Activated T-cell treated with anti-CD3 and anti-CD28 coated beads for 48 hours (primary cell): ENCODE data around the gene ZNF425.
"Not testable (repeated sequence)": the region's sequence is repeated elsewhere in the genome, so short reads cannot be mapped to it uniquely, and the experiment has no call there.

Source experiments
- DNase-seq: peaks from one replicate; pipeline ENCODE4 v3.0.0-alpha.2; 2020; ENCODE audit warnings: low read depth

Gene ZNF425, protein sequence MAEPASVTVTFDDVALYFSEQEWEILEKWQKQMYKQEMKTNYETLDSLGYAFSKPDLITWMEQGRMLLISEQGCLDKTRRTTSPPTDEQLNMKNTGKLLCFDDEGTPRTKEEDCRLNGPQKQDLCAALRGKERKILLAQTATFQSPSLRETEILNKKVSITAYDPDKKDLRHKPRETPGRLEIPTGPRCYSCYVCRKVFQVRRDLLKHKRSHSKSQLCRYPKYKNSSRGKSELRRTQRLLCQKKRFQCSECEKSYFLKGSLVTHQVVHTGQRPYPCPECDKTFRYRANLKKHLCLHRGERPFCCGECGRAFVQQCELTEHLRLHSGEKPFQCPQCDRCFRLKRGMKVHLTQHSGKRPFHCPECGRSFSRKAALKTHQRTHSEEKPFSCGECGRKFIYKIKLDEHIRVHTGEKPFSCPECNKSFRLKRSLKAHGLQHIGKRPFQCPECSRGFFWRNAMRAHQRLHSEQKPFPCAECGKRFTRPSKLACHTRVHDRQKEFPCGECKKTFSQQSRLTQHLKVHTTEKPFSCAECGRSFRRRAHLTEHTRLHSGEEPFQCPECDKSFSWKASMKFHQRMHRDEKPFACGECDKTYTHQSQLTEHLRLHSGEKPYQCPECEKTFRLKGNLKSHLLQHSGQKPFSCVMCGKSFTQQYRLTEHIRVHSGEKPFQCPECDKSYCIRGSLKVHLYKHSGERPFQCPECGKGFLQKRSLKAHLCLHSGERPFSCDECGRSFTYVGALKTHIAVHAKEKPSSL

DNA sequence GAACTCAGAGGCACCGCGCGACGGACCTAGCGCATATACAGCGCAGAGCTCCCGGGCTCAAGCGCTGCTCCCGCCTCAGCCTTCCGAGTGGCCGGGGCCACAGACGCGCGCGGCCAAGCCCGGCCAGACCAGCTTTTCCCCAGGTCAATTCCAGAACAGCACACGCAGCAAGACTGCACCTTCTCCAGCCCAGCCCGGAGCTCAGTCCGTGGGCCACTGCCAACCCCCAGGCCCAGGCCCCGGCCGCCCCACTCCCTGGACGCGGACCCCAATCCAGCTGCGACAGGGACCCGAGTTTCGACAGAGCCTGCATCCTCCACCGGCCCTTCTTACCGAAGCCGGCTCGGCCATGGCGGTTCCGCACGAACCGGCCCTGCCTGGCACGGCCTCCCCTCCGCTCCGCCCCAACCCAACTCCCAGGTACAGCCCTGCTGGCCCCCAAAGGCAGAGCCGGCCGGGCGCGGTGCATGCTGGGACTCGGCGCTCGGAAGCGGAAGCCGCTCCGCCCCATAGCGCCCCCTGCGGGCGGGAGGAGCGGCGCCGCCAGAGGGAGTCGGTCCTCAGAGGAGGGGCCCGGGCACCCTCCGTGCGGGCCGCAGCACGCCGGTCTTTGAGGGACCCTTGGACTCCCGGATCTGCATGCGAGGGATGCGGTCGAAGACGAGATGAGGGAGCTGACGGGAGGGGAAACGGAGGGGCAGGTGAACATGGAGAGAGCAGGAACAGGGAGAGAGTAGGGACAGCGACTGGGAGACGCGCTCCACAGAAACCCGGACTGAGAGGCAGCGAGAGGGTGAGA lies at the start of gene ZNF425:
ZNF425 (minus strand) TSS at position 462 of the 799 bp plus-strand sequence; CDS start at position 351, 111 bp downstream.
- peak; percentile 97 for DNase-seq

DNA sequence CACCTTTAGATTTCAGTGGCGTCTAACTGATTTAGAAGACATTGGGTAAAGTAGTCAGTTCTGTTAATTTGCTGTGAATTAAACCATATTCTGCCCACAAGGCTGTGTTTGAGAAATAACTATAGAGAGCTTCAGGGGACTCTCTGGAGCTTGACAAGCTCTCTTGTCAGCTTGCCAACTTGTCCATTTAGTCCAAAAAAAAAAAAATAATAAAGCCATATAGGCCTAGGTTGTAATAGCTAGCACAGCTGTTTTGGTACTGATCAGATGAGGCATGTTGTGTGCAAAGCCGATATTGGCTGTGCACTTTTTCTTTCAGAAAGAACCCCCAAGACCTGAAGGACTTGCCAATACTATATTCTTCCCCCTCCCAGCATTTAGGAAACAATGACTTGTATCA lies 49.0 kb upstream of the ZNF425 start:
- no peak for DNase-seq

DNA sequence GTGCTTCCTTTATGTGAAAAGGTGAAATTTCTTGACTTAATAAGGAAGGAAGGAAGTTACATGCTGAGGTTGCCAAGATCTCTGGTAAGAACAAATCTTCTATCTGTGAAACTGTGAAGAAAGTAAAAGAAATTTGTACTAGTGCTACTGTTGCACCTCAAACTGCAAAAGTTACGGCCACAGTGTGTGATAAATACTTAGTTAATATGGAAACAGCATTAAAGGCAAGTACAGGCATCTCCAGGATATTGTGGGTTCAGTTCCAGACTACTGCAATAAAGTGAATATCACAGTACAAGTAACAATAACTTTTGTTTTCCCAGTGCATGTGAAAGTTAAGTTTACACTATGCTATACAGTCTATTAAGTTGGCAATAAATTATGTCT lies 46.4 kb upstream of the ZNF425 start:
- DNase-seq = no peak

DNA sequence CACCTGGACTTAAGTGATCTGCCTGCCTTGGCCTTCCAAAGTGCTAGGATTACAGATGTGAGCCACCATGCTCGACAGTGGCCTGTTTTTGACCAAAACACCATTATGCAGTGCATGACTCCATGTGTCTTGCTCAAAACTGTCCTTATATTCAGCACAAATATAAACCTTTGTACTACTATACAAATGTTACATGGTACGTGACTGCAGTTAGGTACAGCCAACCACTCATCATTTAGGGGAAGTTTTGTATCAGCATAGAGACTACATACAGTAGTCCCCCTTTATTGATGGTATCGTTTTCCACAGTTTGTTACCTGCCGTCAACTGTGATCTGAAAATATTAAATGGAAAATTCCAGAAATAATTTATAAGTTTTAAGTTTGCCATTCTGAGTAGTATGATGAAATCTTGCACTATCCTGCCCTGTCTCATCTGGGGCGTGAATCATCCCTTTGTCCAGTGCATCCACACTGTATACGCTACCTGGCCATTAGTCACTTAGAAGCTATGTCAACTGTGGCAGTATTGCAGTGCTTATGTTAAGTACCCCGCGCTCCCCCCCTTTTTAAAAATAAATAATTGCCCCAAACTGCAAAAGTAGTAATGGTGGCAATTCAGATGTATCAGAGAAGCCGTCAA lies 45.9 kb upstream of the ZNF425 start:
- no peak for DNase-seq

DNA sequence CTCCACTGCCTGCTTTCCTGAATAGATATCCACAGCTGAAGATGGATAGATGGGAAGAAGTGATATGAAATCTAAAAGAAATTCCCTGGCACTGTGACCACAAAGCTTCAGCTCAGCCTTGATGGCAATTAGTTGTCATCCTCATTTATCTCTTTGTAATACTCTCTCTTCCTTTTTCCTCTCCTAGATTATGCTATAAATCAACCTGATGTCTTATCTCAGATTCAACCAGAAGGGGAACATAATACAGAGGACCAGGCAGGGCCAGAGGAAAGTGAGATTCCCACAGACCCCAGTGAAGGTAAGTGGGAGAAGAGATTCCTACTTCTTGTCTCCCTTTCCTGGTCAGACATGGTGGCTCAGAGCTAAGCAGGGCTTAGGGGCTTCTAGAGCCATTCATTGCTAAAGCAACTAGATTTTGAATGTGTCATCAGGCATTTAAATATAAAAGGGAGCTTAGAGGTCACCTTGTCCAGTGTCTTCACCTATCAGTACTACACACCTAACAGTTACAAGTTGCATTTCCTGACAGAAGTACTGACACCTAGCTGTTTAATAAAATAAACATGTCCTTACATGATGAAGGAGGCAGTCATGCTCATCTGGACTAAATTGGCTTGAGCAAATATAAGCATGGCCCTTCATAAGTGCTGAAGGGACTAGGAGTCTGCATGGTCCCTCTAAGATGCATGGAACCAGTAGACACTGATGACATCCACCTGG lies 40.7 kb upstream of the ZNF425 start:
- no peak for DNase-seq

DNA sequence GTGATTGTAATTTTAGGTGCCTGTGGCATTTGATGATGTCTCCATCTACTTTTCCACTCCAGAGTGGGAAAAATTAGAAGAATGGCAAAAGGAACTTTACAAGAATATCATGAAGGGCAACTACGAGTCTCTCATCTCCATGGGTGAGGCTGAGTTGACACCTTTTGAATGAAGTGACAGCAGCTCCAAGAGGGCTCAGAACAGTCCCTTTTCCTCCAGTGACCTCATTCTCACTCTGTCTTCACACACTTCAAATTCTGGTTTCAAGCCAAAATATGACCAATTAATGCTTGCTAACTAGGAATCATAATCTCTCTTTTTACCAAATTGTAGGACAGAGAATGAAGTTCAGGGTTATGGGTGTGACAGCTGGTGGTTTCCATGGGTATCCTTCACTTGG lies 40.0 kb upstream of the ZNF425 start:
- no peak for DNase-seq

DNA sequence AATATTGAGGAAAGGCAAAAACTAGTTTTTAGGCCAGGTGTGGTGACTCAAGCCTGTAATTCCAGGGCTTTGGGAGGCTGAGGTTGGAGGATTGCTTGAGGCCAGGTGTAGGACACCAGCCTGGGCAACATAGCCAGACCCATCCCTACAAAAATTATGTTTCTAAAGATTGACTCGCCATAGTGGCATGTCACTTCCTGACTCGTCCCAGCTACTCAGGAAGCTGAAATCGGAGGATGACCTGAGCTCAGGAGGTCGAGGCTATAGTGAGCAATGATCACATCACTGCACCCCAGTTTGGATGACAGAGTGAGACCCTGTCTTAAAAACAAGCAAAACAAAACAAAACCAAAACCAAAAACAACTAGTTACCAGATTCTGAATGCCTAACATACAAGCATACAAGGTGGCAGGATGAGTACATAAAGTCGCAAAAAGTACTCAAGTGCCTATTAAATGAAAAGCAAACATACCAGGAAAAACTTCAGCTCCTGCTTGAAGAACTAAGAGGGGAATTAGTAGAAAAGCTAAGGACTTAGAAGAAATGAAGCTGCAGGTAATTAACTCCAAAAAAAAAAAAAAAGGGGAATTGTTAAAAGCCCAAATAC lies 35.2 kb upstream of the ZNF425 start:
- no peak for DNase-seq

DNA sequence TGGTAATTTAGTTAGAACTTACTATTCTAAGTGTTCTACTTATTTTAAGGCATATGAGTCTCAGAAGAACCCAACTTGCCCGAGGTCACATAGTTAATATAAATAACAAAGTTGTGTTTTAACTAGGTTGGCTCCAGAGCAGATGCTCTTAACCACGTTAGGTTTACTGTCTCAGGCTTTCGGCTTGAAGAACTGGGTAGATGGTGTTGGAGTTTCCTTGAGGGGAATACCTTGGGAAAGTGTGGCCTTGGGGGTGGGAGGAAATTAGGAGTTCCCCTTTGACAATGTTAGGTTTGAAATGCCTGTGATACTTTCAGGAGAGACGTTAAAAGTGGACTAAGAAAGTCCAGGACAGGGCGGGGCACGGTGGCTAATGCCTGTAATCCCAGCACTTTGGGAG lies 30.8 kb upstream of the ZNF425 start:
- DNase-seq = no peak

DNA sequence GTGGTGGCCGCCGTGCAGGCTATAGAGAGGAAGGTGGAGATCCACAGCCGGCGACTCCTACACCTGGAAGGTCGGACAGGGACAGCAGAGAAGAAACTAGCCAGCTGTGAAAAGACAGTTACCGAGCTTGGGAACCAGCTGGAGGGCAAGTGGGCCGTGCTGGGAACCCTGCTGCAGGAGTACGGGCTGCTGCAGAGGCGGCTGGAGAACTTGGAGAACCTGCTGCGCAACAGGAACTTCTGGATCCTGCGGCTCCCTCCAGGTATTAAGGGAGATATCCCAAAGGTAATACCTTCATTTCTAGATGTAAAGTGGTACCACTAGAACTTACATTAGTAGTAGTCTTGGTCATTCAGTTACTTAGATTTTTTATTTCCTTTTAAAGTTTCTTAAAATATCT lies 27.9 kb upstream of the ZNF425 start:
- no peak for DNase-seq

DNA sequence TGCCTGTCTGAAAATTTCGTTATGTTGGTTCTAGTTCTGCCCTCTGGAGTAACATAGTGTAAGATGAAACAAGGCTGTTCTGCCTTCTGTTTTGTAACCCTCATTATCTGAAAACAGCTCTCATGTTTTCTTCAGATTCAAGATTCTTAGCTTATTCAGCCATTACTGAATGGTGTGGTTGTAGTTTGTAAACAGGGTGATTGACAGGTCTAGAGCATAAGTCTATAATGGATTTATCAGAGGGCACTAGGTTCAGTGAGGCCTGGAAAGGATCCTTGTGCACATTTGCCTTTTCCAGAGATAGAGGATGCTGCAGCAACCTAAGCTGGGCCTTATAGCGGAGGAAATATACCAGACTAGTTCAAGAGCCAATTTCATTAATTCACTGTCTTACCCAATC lies 27.2 kb upstream of the ZNF425 start:
- no peak for DNase-seq

DNA sequence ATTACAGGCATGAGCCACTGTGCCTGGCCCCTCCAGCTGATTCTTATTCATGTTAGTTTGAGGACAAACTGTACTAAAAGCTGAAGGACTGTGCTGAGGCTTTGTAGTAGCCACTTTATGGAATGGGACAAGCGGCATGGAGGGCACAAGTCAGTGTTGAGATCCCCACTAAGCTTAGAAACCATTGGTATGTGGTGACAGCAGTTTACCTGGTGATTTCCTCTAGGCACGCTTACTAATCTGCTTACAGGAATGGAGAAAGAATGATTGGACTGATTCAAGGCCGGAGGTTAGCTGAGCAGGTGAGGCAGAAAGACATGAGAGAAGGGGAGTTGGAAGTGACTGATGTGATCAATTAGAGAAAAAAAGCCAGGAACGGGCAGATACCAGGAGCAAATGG lies 24.9 kb upstream of the ZNF425 start:
- no peak for DNase-seq

DNA sequence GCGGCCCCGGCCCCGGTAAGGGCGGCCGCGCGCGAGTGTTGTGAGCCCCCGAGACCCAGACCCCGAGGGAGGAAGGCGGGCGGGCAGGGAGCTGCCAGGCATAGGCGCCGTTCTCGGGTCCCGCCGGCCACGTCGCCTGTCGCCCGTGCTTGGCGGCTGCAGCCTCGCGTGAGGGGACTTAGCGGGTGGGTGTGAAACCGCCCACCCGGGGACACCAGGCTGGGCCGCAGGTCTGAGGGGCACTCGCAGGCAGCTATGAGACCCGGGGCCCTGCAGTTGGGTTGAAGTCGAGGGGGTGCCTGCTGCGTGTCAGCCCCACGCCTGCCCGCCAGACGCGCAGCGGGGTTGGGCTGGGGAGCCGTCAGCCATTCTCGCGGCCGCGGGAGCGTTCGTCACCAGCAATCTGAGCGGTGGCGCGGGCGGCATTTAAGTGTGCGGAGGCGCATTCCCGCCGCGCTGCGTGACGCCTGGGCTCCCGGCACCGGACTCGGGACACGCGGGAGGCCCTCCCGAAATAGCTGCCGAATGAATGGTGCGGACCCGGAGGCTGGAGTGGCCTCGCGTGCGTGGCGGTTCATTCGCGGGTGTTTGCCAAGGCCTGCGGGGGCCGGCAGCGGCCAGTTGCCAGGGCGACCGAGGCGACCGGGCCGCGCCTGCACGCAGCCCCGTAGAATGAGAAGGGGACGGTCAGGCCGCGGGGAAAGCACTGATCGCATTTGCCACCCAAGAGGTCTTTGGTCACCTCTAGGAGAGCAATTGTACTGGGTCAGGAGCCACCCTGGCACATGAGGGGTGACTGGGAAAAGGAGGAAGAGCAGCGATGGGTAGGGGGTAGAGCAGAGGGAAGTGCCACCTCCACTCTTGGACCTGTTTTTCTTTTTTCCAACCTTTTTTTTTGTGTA lies 21.9 kb upstream of the ZNF425 start:
- DNase-seq = peak; percentile 53

DNA sequence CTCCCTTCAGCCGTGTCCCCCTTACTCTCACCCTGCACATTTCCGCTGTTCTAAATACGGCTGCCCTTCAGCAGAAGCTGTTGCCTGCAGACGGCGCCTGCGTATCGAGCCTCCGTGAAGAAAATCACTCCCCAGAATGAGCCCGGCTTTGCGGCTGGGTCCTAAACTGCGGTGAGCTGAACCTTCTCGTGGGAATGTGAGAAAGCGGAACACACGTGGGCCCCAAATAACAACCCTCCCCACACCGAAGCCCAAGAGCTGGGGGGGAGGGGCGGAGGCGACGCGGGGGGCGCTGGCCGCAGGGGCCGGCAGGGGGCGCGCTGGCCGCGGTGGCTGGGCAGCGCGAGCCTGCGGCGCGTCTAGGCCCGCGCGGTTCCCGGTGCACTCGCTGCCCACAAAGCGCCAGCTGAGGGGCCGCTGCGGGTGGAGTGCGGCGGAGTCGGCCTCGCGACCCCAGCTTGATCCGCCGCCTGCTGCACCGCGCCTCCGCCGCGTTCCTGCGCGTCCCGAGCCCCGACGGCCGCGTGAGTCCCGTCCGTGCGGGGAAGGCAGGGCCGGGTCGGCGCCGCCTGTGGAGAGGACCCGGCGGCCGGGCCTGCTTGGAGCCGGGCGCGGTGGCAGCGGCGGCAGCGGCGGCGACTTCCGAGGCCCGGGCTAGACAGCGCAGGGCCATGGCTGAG lies 21.1 kb upstream of the ZNF425 start, which contains the start of gene ZNF398:
ZNF398 (plus strand) TSS at position 382 of the 680 bp plus-strand sequence; CDS start at position 672, 290 bp downstream.
- DNase-seq = peak; percentile 80

DNA sequence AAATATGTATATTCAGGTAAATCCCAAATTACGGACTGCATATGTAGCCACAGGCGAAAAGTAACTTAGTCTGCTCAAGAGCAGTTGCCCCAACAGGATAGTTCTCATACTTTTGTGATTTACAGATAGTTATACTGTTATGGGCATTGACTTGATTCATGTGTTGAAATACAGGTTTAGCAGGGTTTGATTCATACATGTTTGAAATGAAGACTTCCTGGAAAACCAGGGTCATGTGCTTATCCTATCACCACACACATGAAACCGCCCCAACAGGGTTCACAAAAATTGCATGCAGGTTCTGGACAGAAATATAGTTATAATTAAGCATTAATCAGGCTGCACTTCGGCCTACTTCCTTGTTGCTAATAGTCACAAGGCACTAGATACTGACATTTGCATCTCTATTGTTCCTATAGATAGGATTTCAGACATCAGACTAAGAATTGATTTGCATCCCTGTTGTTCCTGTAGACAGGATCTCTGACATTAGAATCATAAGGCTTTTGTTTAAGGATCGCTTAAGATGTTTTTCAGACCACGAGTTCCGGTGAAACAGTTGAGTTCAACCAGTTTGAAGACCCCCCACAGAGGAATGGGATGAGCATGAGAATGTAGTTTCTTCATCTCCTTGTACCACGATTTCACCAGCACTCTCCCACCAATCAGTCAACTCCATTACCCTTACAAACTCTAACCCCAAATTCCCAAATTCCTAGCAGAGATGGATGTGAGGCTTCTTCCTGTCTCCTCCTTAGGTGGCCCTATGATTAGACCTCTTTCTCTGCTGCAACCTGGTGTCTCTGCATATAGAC lies 19.1 kb upstream of the ZNF425 start:
- no peak for DNase-seq

DNA sequence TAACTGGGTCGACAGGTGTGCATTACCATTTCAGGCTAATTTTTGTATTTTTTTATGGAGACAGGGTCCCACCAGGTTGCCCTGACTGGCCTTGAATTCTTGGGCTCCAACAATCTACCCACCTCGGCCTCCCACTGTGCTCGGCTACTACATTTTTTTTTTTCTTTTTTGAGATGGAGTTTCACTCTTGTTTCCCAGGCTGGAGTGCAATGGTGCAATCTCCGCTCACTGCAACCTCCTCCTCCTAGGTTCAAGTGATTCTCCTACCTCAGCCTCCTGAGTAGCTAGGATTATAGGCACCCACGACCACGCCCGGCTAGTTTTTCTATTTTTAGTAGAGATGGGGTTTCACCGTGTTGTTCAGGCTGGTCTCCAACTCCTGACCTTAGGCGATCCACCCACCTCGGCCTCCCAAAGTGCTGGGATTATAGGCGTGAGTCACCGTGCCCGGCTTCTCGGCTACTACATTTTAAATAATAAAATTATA lies 18.4 kb upstream of the ZNF425 start:
- DNase-seq = not testable (repeated sequence)

DNA sequence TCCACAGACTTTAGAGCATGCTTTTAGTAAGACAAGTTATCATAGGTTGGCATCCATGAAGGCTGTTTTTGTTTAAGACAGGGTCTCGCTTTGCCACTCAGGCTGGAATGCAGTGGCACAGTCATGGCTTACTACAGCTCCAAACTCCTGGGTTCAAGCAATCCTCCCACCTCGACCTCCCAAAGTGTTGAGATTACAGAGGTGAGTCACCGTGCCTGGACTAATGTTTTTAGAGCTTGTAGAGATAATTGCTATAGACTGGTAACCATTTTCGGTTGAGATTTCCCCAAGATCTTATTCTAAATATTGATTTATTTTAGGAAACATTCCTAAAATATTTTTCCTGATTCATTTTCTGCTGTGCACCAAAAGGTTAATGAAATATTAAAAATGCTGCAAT lies 15.8 kb upstream of the ZNF425 start:
- DNase-seq = no peak

DNA sequence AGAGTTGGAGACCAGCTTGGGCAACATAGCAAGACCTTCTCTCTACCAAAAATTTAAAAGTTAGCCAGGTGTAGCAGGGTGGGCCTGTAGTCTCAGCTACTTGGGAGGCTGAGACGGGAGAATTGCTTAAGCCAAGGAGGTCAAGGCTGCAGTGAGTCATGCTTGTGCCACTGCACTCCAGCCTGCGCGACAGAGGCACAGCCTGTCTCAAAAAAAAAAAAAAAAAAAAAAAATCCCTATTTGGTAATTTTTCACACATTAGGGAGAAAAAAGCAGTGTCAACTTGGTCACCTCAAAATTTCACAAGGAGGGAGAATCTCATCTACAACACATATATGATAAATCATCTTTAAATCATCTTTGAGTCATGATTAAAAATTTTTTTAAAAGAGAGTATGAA lies 14.7 kb upstream of the ZNF425 start:
- DNase-seq = no peak

DNA sequence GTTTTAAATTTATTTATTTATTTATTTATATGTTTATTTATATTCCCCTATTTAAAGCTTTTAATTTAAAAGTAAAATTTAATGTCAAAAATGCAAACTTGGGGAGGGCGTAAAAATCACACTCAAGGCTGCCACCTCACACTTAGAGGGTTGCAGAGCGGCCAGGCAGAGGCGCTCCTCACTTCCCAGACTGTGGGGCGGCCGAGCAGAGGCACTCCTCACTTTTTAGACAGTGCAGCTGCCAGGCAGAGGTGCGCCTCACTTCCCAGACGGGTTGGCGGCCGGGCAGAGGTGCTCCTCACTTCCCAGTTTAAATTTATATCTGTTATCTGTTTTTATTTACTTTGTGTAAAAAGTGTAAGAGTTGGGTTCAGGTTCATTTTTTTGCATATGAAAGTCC lies 10.0 kb upstream of the ZNF425 start:
- DNase-seq = no peak
